Neural progenitor cell (in vitro differentiated cells): ENCODE measurements around the gene CHMP4A.

Source experiments
- CTCF ChIP-seq: fragments of 200-600 bp; sonication (generic); IDR thresholded peaks from 2 replicates; pipeline ENCODE4 v1.5.1; 2017; ENCODE audit warnings: antibody characterized with exemption, mild to moderate bottlenecking
- EZH2 ChIP-seq: fragments of 200-600 bp; sonication (generic); IDR thresholded peaks from 2 replicates; pipeline ENCODE4 v1.6.1; 2017; ENCODE audit warnings: antibody characterized with exemption, mild to moderate bottlenecking, moderate library complexity
- EZH2phosphoT487 ChIP-seq: fragments of 200-600 bp; sonication (generic); IDR thresholded peaks from 2 replicates; pipeline ENCODE4 v1.6.1; 2017; ENCODE audit warnings: antibody characterized with exemption

- TF ChIP-seq CTCF (peak; percentile 73), EZH2phosphoT487 (no peak), EZH2 (no peak)
Observed at GRCh38 chr14:24215495-24216344, 2.4 kb upstream of the CHMP4A start, which contains the start of gene MDP1.
